HepG2 (cell line): ENCODE data around the gene EPB42. TPM values are rescaled to one million over a fixed set of nuclear protein-coding genes. Genes with fewer than 3 reads are reported as not detected.

Source experiments
- ATAC-seq: fragments of 200-7000 bp; cut with Tn5 transposase; 3 replicates; pipeline ENCODE4 v1.9.1; 2020; ENCODE audit warnings: mild to moderate bottlenecking, moderate library complexity
- BruUV-seq: library from RNA; stranded (reverse); fragments of 400-500 nt; replicated peaks from 2 replicates; lab custom pipeline; 2021; lab: Mats Ljungman, UMichigan
- CTCF ChIA-PET: fragments of 300-600 bp; formaldehyde crosslinking; extraction: SDS; loops from one replicate; lab custom pipeline; 2021; ENCODE audit warnings: low total read pairs, inconsistent platforms, low intra/inter-chr PET ratio; lab: Yijun Ruan, JAX
- POLR2A ChIA-PET: fragments of 350-600 bp; sonication (Branson Sonifier 250); formaldehyde crosslinking; loops from one replicate; lab custom pipeline; 2020; ENCODE audit warnings: antibody characterized with exemption, inconsistent platforms; lab: Yijun Ruan, JAX
- DNase-seq: peaks from one replicate; pipeline ENCODE4 v3.0.0-alpha.2; 2015; ENCODE audit warnings: low spot score
- FAIRE-seq: peaks from 3 replicates; lab custom pipeline; 2011; peaks lifted over from hg19 to GRCh38; lab: Jason Lieb, UNC
- H2AFZ ChIP-seq: one replicate; pipeline ENCODE4 v1.6.1; 2011; ENCODE audit warnings: low read length, inconsistent platforms
- H3K27ac ChIP-seq: fragments of 300-600 bp; 3 replicates; pipeline ENCODE4 v1.8.0; 2011; ENCODE audit warnings: mixed run types, mild to moderate bottlenecking, mixed read lengths, low read length, inconsistent platforms; ENCODE audit not compliant: insufficient read depth; ENCODE audit errors: extremely low read length
- H3K27me3 ChIP-seq, 2 experiments: fragments of 200-600 bp in 1 of 2; 2 replicates in 1 of 2; 3 replicates in 1 of 2; pipeline versions ENCODE4 v1.6.0 to v1.8.0; 2011; ENCODE audit warnings: low read length in 2 of 2, mild to moderate bottlenecking in 2 of 2, moderate library complexity in 2 of 2, inconsistent platforms in 1 of 2; ENCODE audit not compliant: insufficient read depth in 2 of 2, control insufficient read depth in 1 of 2
- H3K36me3 ChIP-seq, 2 experiments: fragments of 200-600 bp in 1 of 2; replicated peaks in 1 of 2; 2 replicates in 1 of 2; 3 replicates in 1 of 2; pipeline versions ENCODE4 v1.5.1 to v1.8.0; 2011; ENCODE audit warnings: low read length in 2 of 2, inconsistent platforms in 1 of 2; ENCODE audit not compliant: insufficient read depth in 2 of 2, control insufficient read depth in 1 of 2
- H3K4me1 ChIP-seq: 2 replicates; pipeline ENCODE4 v1.5.1; 2012; ENCODE audit warnings: low read length, inconsistent platforms; ENCODE audit not compliant: insufficient read depth
- H3K4me2 ChIP-seq: 2 replicates; pipeline ENCODE4 v1.6.0; 2011; ENCODE audit warnings: low read depth, low read length, inconsistent platforms
- H3K4me3 ChIP-seq, 3 experiments: fragments of 200-600 bp in 1 of 3; sonication (generic), shearing (Covaris generic) in 1 of 3; replicated peaks in 1 of 3; 2 replicates each; pipeline ENCODE4 v1.5.1; 2011 to 2016; ENCODE audit warnings: low read length in 3 of 3, inconsistent platforms in 2 of 3, low read depth in 2 of 3, mild to moderate bottlenecking in 2 of 3, control low read depth in 1 of 3, mixed read lengths in 1 of 3; ENCODE audit not compliant: insufficient read depth in 1 of 3
- H3K79me2 ChIP-seq: one replicate; pipeline ENCODE4 v1.6.1; 2011; ENCODE audit warnings: low read length, inconsistent platforms; ENCODE audit not compliant: insufficient read depth
- H3K9ac ChIP-seq: 2 replicates; pipeline ENCODE4 v1.6.0; 2011; ENCODE audit warnings: mild to moderate bottlenecking, low read depth, low read length, inconsistent platforms; ENCODE audit not compliant: insufficient read depth
- H3K9me3 ChIP-seq: 2 replicates; pipeline ENCODE4 v1.5.1; 2012; ENCODE audit warnings: mild to moderate bottlenecking, low read length
- H4K20me1 ChIP-seq: 2 replicates; pipeline ENCODE4 v1.6.0; 2011; ENCODE audit warnings: inconsistent platforms, mild to moderate bottlenecking, low read length, moderate library complexity; ENCODE audit not compliant: insufficient read depth
- CEBPB ChIP-seq: IDR thresholded peaks from 2 replicates; pipeline ENCODE4 v1.6.1; 2011; ENCODE audit warnings: low read depth, low read length, improper control_type of control experiment, borderline replicate concordance
- HMG20A ChIP-seq: IDR thresholded peaks from 2 replicates; pipeline ENCODE4 v1.6.1; 2016; ENCODE audit warnings: borderline replicate concordance
- RFX5 ChIP-seq: IDR thresholded peaks from 2 replicates; pipeline ENCODE4 v1.6.1; 2011; ENCODE audit warnings: low read depth, low read length, improper control_type of control experiment
- TCF7L2 ChIP-seq: IDR thresholded peaks from 2 replicates; pipeline ENCODE4 v1.6.1; 2011; ENCODE audit warnings: mild to moderate bottlenecking, low read depth, low read length, moderate library complexity
- TEAD3 ChIP-seq: optimal IDR thresholded peaks from 2 replicates; pipeline ENCODE3; 2016; ENCODE audit warnings: borderline replicate concordance
- WGBS: methylation state at CpG from one replicate; pipeline ENCODE4 v1.1.6; 2017; ENCODE audit warnings: low lambda C conversion rate; 5-methylcytosine and 5-hydroxymethylcytosine counted together
- in situ Hi-C: cut with HindIII; loops from 2 replicates; pipeline ENCODE4 v1.10.0; 2017; ENCODE audit warnings: low pct_unique_long_range_greater_than_20kb; ENCODE audit not compliant: extremely low pct_ligation_motif_present
- intact Hi-C: fragments of 100-400 bp; cut with micrococcal nuclease; formaldehyde crosslinking; loops from one replicate; pipeline ENCODE4 v1.10.0; 2022; ENCODE audit not compliant: unreplicated experiment
- polyA plus RNA-seq, 8 experiments: library from polyadenylated mRNA; depleted of rRNA in 3 of 8; stranded (reverse) in 7 of 8; unstranded in 1 of 8; fragments of >200 nt; fragmentation: Illumina TruSeq in 4 of 8; extraction: Trizol in 4 of 8; gene quantifications; 2 replicates each; pipeline versions ENCODE4 v1.2.1 to v1.2.3, GENCODE V29; 2011 to 2016; ENCODE audit warnings: low read depth in 4 of 8, missing spikeins in 1 of 8, mixed read lengths in 1 of 8; ENCODE audit not compliant: insufficient read depth in 1 of 8
- total RNA-seq, 5 experiments: library from RNA; depleted of rRNA; stranded (reverse); fragments of >200 nt; fragmentation: Illumina TruSeq; extraction: Trizol; gene quantifications; 2 replicates each; pipeline ENCODE4 v1.2.3, GENCODE V29; 2016; ENCODE audit warnings: low read depth in 1 of 5
- TF ChIP-seq, protein P1 (sequence below): sonication (generic); formaldehyde crosslinking; IDR thresholded peaks from 2 replicates; pipeline ENCODE4 v1.4.0; 2020; ENCODE audit warnings: mild to moderate bottlenecking, missing genetic modification reagents, borderline replicate concordance
- TF ChIP-seq, protein P2 (sequence below): sonication (generic); formaldehyde crosslinking; conservative IDR thresholded peaks from 2 replicates; pipeline ENCODE4 v1.4.0; 2020; ENCODE audit warnings: missing genetic modification reagents
- TF ChIP-seq, protein P3 (sequence below): sonication (generic); formaldehyde crosslinking; IDR thresholded peaks from 2 replicates; pipeline ENCODE4 v1.4.0; 2020; ENCODE audit warnings: missing genetic modification reagents

Gene EPB42
- total and polyA plus RNA-seq, 2 of the 13 experiments (the other 11 are each of a cell fraction or from before 2014, with no cell fraction given): not detected

DNA sequence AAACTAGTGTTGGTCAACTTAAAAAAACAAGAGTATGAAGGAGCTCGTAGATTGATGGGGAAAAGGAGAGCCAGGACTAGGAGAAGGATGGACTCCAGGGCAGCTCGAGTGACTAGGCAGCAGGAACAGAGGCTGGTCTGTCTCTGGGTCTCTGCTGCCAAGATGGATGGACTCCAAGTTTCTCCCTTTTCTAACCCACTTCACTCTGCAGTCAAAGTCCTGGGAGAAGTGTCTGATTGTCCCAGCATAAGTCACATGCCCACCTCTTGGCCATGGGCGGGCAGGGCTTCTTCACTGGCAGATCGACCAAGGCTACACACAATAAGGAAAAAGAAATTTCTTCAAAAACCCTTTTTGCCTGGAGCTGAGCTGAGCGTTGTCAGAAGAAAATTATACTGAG, 9.2 kb upstream of the EPB42 start:
- FAIRE-seq (no peak), ATAC-seq (no peak), DNase-seq (no peak)
- H4K20me1 ChIP-seq: no peaks in the 10 kb centered on the region
- ChIA-PET CTCF (no interaction called here), POLR2A (no interaction called here)
- peaks cover 1 to 14% of the 10 kb centered on the region in 2 experiments; a peak in 3 of 5 replicates for H3K27me3 ChIP-seq
- H3K79me2 ChIP-seq: no peaks in the 10 kb centered on the region
- WGBS: 29% methylated on average over 5 of the region's 5 CpGs
- no peaks in the 10 kb centered on the region for H3K36me3 ChIP-seq
- H3K4me1 ChIP-seq: peaks cover 8% of the 10 kb centered on the region; the same call in 1 of the 2 replicates
- H3K9ac ChIP-seq: no peak overlapping the region
- intact Hi-C loops (no loop called here), in situ Hi-C loops (loop anchor here (10.0 kb wide), 1 partner anchor 55 kb away; no protein-coding TSS in a partner anchor)
- H3K4me3 ChIP-seq: no peak overlapping the region
- H3K4me2 ChIP-seq: no peak overlapping the region
- no peak overlapping the region for H3K27ac ChIP-seq
- no peak overlapping the region for H2AFZ ChIP-seq
- no TSS peak for BruUV-seq
- no peaks in the 10 kb centered on the region for H3K9me3 ChIP-seq
- no peak for TF ChIP-seq TEAD3

DNA sequence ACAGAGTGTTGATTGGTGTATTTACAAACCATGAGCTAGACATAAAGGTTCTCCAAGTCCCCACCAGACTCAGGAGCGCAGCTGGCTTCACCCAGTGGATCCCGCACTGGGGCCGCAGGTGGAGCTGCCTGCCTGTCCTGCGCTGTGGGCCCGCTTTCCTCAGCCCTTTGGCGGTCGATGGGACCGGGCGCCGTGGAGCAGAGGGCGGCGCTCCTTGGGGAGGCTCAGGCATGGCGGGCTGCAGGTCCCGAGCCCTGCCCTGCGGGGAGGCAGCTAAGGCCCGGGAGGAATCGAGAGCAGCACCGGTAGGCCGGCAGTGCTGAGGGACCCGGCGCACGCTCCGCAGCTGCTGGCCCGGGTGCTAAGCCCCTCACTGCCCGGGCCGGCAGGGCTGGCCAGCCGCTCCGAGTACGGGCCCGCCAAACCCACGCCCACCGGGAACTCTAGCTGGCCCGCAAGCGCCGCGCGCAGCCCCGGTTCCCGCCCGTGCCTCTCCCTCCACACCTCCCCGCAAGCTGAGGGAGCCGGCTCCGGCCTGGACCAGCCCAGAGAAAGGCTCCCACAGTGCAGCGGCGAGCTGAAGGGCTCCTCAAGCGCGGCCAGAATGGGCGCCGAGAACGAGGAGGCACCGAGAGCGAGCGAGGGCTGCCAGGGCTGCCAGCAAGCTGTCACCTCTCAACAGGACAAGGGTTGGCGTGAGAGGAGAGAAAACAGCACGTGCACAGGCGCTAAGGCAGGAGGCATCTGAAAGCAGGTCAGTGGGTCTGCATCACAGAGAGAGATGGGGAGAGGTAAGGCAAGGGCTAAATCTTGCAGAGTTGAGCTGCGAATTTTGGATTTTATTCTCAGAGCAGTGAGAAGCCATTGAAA, 5.9 kb upstream of the EPB42 start:
- no peak for DNase-seq
- Histone ChIP-seq H3K36me3 (no peaks in the 10 kb centered on the region), H3K4me2 (no peak overlapping the region), H4K20me1 (no peaks in the 10 kb centered on the region), H3K4me3 (no peak overlapping the region), H3K79me2 (no peaks in the 10 kb centered on the region), H2AFZ (no peak overlapping the region), H3K9me3 (no peaks in the 10 kb centered on the region), H3K9ac (no peak overlapping the region), H3K27ac (no peak overlapping the region), H3K27me3 (peaks cover 0 to 14% of the 10 kb centered on the region in 2 experiments; a peak in 3 of 5 replicates), H3K4me1 (0 out of 2 replicates have a peak, but pooled peaks cover 6% of the 10 kb centered on the region)
- no peak for FAIRE-seq
- no TSS peak for BruUV-seq
- in situ Hi-C loops: no loop called here
- intact Hi-C loops: no loop called here
- TF ChIP-seq, protein P1, sequence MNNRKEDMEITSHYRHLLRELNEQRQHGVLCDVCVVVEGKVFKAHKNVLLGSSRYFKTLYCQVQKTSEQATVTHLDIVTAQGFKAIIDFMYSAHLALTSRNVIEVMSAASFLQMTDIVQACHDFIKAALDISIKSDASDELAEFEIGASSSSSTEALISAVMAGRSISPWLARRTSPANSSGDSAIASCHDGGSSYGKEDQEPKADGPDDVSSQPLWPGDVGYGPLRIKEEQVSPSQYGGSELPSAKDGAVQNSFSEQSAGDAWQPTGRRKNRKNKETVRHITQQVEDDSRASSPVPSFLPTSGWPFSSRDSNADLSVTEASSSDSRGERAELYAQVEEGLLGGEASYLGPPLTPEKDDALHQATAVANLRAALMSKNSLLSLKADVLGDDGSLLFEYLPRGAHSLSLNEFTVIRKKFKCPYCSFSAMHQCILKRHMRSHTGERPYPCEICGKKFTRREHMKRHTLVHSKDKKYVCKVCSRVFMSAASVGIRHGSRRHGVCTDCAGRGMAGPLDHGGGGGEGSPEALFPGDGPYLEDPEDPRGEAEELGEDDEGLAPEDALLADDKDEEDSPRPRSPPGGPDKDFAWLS (CRISPR knock-in tag): no peak
- TF ChIP-seq RFX5 (no peak), HMG20A (CRISPR knock-in tag) (no peak), CEBPB (no peak), TCF7L2 (no peak)
- TF ChIP-seq, protein P2, sequence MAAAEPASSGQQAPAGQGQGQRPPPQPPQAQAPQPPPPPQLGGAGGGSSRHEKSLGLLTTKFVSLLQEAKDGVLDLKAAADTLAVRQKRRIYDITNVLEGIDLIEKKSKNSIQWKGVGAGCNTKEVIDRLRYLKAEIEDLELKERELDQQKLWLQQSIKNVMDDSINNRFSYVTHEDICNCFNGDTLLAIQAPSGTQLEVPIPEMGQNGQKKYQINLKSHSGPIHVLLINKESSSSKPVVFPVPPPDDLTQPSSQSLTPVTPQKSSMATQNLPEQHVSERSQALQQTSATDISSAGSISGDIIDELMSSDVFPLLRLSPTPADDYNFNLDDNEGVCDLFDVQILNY (CRISPR knock-in tag): no peak
- TF ChIP-seq, protein P3, sequence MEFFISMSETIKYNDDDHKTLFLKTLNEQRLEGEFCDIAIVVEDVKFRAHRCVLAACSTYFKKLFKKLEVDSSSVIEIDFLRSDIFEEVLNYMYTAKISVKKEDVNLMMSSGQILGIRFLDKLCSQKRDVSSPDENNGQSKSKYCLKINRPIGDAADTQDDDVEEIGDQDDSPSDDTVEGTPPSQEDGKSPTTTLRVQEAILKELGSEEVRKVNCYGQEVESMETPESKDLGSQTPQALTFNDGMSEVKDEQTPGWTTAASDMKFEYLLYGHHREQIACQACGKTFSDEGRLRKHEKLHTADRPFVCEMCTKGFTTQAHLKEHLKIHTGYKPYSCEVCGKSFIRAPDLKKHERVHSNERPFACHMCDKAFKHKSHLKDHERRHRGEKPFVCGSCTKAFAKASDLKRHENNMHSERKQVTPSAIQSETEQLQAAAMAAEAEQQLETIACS: no peak
- 76% methylated on average over 18 of the region's 57 CpGs for WGBS
- CTCF ChIA-PET: interaction anchor here (2.7 kb wide), 1 partner anchor 58 kb away, joined by 45 read pairs; no protein-coding TSS in a partner anchor
- no peak for ATAC-seq
- POLR2A ChIA-PET: no interaction called here
